T-helper 9 cell (primary cell): ENCODE results near the gene TLCD1.
"Not testable (repeated sequence)": the region's sequence is repeated elsewhere in the genome, so short reads cannot be mapped to it uniquely, and the experiment has no call there.

Source experiments
- DNase-seq: peaks from one replicate; pipeline ENCODE4 v3.0.0-alpha.2; 2020

TLCD1 gene

GRCh38 chr17:28746611-28747050 is 20.6 kb upstream of the TLCD1 start:
- no peak for DNase-seq

- DNase-seq, result no peak
Measured at GRCh38 chr17:28745786-28746411, 19.9 kb upstream of the TLCD1 start.

- DNase-seq, result peak; percentile 25
Measured at GRCh38 chr17:28744972-28745785, 19.1 kb upstream of the TLCD1 start.

GRCh38 chr17:28744104-28744971 is 18.3 kb upstream of the TLCD1 start:
- DNase-seq, result peak; percentile 66

- peak; percentile 69 for DNase-seq
Measured at GRCh38 chr17:28743243-28744103, 17.4 kb upstream of the TLCD1 start, which contains the start of gene TRAF4. Gene TRAF4 (plus strand): TSS chr17:28744011. CDS start chr17:28744113, 102 bp downstream.

GRCh38 chr17:28741358-28742349 is 15.6 kb upstream of the TLCD1 start:
- no peak for DNase-seq

- DNase-seq, result no peak
Measured at GRCh38 chr17:28740406-28741357, 14.6 kb upstream of the TLCD1 start.

GRCh38 chr17:28738680-28739384 is 12.8 kb upstream of the TLCD1 start:
- no peak for DNase-seq

- no peak for DNase-seq
Measured at GRCh38 chr17:28737770-28738679, 12.0 kb upstream of the TLCD1 start.

- DNase-seq, result no peak
Measured at GRCh38 chr17:28737316-28737715, 11.3 kb upstream of the TLCD1 start.

GRCh38 chr17:28735913-28736769 is 10.1 kb upstream of the TLCD1 start:
- DNase-seq, result not testable (repeated sequence)

GRCh38 chr17:28735242-28735722 is 9.2 kb upstream of the TLCD1 start:
- DNase-seq, result no peak

GRCh38 chr17:28734712-28735241 is 8.7 kb upstream of the TLCD1 start:
- DNase-seq, result no peak

- DNase-seq, result no peak
Measured at GRCh38 chr17:28733346-28733745, 7.3 kb upstream of the TLCD1 start.

GRCh38 chr17:28729950-28730330 is 3.9 kb upstream of the TLCD1 start:
- no peak for DNase-seq
